OCI-M2 (cell line): ENCODE results near the gene CMC2.
A peak's percentile ranks its signal among the peaks of the same experiment; 100 is the strongest.

Experiments used
- DNase-seq: peaks from one replicate; lab custom pipeline; 2025; ENCODE audit not compliant: unreplicated experiment; lab: John Stamatoyannopoulos, UW

Gene CMC2

GRCh38 chr16:81006813-81007695 is at the start of gene CMC2, which contains the start of gene CENPN:
Gene CMC2 (minus strand): TSS chr16:81006885. CDS start chr16:80997394, 9,491 bp downstream.
Gene CENPN (plus strand): TSS chr16:81007214. CDS start chr16:81011940, 4,726 bp downstream.
- DNase-seq: peak; percentile 52

GRCh38 chr16:81053761-81054160 is 47.1 kb upstream of the CMC2 start:
- no peak for DNase-seq

GRCh38 chr16:81042821-81043220 is 36.1 kb upstream of the CMC2 start:
- DNase-seq: no peak

GRCh38 chr16:81041696-81042095 is 35.0 kb upstream of the CMC2 start:
- no peak for DNase-seq

GRCh38 chr16:81040842-81041241 is 34.2 kb upstream of the CMC2 start:
- no peak for DNase-seq

- no peak for DNase-seq
Measured at GRCh38 chr16:81040131-81040530, 33.4 kb upstream of the CMC2 start.

GRCh38 chr16:81036751-81037350 is 30.2 kb upstream of the CMC2 start:
- DNase-seq: no peak

- DNase-seq: no peak
Measured at GRCh38 chr16:81035975-81036750, 29.5 kb upstream of the CMC2 start.

GRCh38 chr16:81035398-81035974 is 28.8 kb upstream of the CMC2 start, which contains the start of gene ATMIN:
Gene ATMIN (plus strand): TSS chr16:81035842. CDS start chr16:81035871, 29 bp downstream.
- DNase-seq: no peak

- no peak for DNase-seq
Measured at GRCh38 chr16:81029930-81030604, 23.4 kb upstream of the CMC2 start.

GRCh38 chr16:81026429-81026828 is 19.7 kb upstream of the CMC2 start:
- DNase-seq: no peak

- no peak for DNase-seq
Measured at GRCh38 chr16:81018496-81018895, 11.8 kb upstream of the CMC2 start.

GRCh38 chr16:81014672-81015071 is 8.0 kb upstream of the CMC2 start:
- no peak for DNase-seq

- DNase-seq: no peak
Measured at GRCh38 chr16:81012974-81013373, 6.3 kb upstream of the CMC2 start.

GRCh38 chr16:81008505-81008789 is 1.8 kb upstream of the CMC2 start:
- no peak for DNase-seq

GRCh38 chr16:81006211-81006812 is 373 bp downstream of the CMC2 start:
- DNase-seq: no peak

- DNase-seq: no peak
Measured at GRCh38 chr16:81005610-81006161, 999 bp downstream of the CMC2 start.

GRCh38 chr16:81004646-81005353 is 1.9 kb downstream of the CMC2 start:
- no peak for DNase-seq
